IgD-negative memory B cell (primary cell): ENCODE results near the gene FMN2. TPM values are rescaled to one million over a fixed set of nuclear protein-coding genes. Genes with fewer than 3 reads are reported as not detected.

Source experiments
- H3K27ac Mint-ChIP-seq, 3 donors: one replicate each; pipeline ENCODE4 v1.8.0; 2020 to 2022; ENCODE audit warnings: mild to moderate bottlenecking in 3 of 3, mixed read lengths in 3 of 3, moderate library complexity in 1 of 3
- H3K27me3 Mint-ChIP-seq: one replicate; pipeline ENCODE4 v1.8.0; 2021; ENCODE audit warnings: mixed read lengths
- H3K36me3 Mint-ChIP-seq: one replicate; pipeline ENCODE4 v1.8.0; 2020; ENCODE audit warnings: mild to moderate bottlenecking, mixed read lengths
- H3K4me1 Mint-ChIP-seq, 3 donors: one replicate each; pipeline ENCODE4 v1.8.0; 2020 to 2022; ENCODE audit warnings: mixed read lengths in 3 of 3, mild to moderate bottlenecking in 1 of 3
- H3K4me3 Mint-ChIP-seq, 4 donors: one replicate each; pipeline ENCODE4 v1.8.0; 2020 to 2022; ENCODE audit warnings: mild to moderate bottlenecking in 4 of 4, mixed read lengths in 4 of 4, moderate library complexity in 3 of 4
- H3K9me3 Mint-ChIP-seq, 3 donors: one replicate each; pipeline ENCODE4 v1.8.0; 2020 to 2021; ENCODE audit warnings: mixed read lengths in 3 of 3, mild to moderate bottlenecking in 1 of 3
- polyA plus RNA-seq: library from polyadenylated mRNA; unstranded; fragments of 300-500 nt; fragmentation: Illumina TruSeq; gene quantifications from one replicate; pipeline ENCODE4 v1.2.3, GENCODE V29; 2021

Gene FMN2
- polyA plus RNA-seq, 1 donor from 2014 or later: not detected

GRCh38 chr1:240464099-240464498, 372.4 kb downstream of the FMN2 start:
- Mint-ChIP-seq H3K9me3 (peaks cover 0 to 5% (median 5%) of the 10 kb centered on the region in 3 donors), H3K4me3 (no peak overlapping the region), H3K27me3 (no peaks in the 10 kb centered on the region), H3K27ac (no peak overlapping the region), H3K4me1 (no peaks in the 10 kb centered on the region), H3K36me3 (no peaks in the 10 kb centered on the region)

GRCh38 chr1:240465531-240465940, 373.9 kb downstream of the FMN2 start:
- Mint-ChIP-seq H3K27ac (no peak overlapping the region), H3K4me1 (no peaks in the 10 kb centered on the region), H3K27me3 (no peaks in the 10 kb centered on the region), H3K9me3 (peaks cover 0 to 5% (median 5%) of the 10 kb centered on the region in 3 donors), H3K4me3 (no peak overlapping the region), H3K36me3 (no peaks in the 10 kb centered on the region)

- Mint-ChIP-seq H3K27me3 (no peaks in the 10 kb centered on the region), H3K9me3 (peaks cover 0 to 5% (median 5%) of the 10 kb centered on the region in 3 donors), H3K27ac (no peak overlapping the region), H3K36me3 (no peaks in the 10 kb centered on the region), H3K4me1 (no peaks in the 10 kb centered on the region), H3K4me3 (no peak overlapping the region)
Measured at GRCh38 chr1:240466509-240466908, 374.8 kb downstream of the FMN2 start.

- H3K27me3 Mint-ChIP-seq: no peaks in the 10 kb centered on the region
- H3K4me1 Mint-ChIP-seq: no peaks in the 10 kb centered on the region
- peaks cover 0 to 5% (median 5%) of the 10 kb centered on the region in 3 donors for H3K9me3 Mint-ChIP-seq
- H3K36me3 Mint-ChIP-seq: no peaks in the 10 kb centered on the region
- no peak overlapping the region for H3K4me3 Mint-ChIP-seq
- no peak overlapping the region for H3K27ac Mint-ChIP-seq
Measured at GRCh38 chr1:240467895-240468294, 376.2 kb downstream of the FMN2 start.

- Mint-ChIP-seq H3K27me3 (no peaks in the 10 kb centered on the region), H3K27ac (peak overlapping the region in 1 of 3 donors; percentile 51), H3K36me3 (no peaks in the 10 kb centered on the region), H3K9me3 (no peaks in the 10 kb centered on the region), H3K4me3 (peak overlapping the region in 1 of 4 donors; percentile 33), H3K4me1 (no peaks in the 10 kb centered on the region)
Measured at GRCh38 chr1:240468656-240469055, 377.0 kb downstream of the FMN2 start.

GRCh38 chr1:240474133-240474614, 382.5 kb downstream of the FMN2 start:
- Mint-ChIP-seq H3K36me3 (no peaks in the 10 kb centered on the region), H3K4me1 (peaks cover 0 to 1% (median 0%) of the 10 kb centered on the region in 3 donors), H3K27me3 (no peaks in the 10 kb centered on the region), H3K9me3 (peaks cover 0 to 8% (median 2%) of the 10 kb centered on the region in 3 donors), H3K27ac (no peak overlapping the region), H3K4me3 (no peak overlapping the region)

- H3K27ac Mint-ChIP-seq: no peak overlapping the region
- H3K9me3 Mint-ChIP-seq: peaks cover 0 to 8% (median 2%) of the 10 kb centered on the region in 3 donors
- no peak overlapping the region for H3K4me3 Mint-ChIP-seq
- no peaks in the 10 kb centered on the region for H3K36me3 Mint-ChIP-seq
- H3K4me1 Mint-ChIP-seq: peaks cover 0 to 1% (median 0%) of the 10 kb centered on the region in 3 donors
- H3K27me3 Mint-ChIP-seq: no peaks in the 10 kb centered on the region
Measured at GRCh38 chr1:240475832-240476231, 384.1 kb downstream of the FMN2 start.

- peaks cover 1 to 8% (median 2%) of the 10 kb centered on the region in 3 donors for H3K9me3 Mint-ChIP-seq
- no peaks in the 10 kb centered on the region for H3K36me3 Mint-ChIP-seq
- no peaks in the 10 kb centered on the region for H3K27me3 Mint-ChIP-seq
Measured at GRCh38 chr1:240478536-240478935, 386.9 kb downstream of the FMN2 start.

GRCh38 chr1:240484804-240485443, 393.2 kb downstream of the FMN2 start:
- no peak overlapping the region for H3K4me3 Mint-ChIP-seq

More at GRCh38 chr1:240478536-240478935, 386.9 kb downstream of the FMN2 start:
- Mint-ChIP-seq H3K27ac (no peak overlapping the region), H3K4me1 (peaks cover 0 to 1% (median 0%) of the 10 kb centered on the region in 3 donors), H3K4me3 (no peak overlapping the region)

GRCh38 chr1:240486611-240487010, 394.9 kb downstream of the FMN2 start:
- Mint-ChIP-seq H3K4me1 (no peaks in the 10 kb centered on the region), H3K36me3 (no peaks in the 10 kb centered on the region), H3K4me3 (no peak overlapping the region), H3K27me3 (no peaks in the 10 kb centered on the region), H3K27ac (no peak overlapping the region), H3K9me3 (peaks cover 3 to 7% (median 7%) of the 10 kb centered on the region in 3 donors)

More at GRCh38 chr1:240484804-240485443, 393.2 kb downstream of the FMN2 start:
- Mint-ChIP-seq H3K27me3 (no peaks in the 10 kb centered on the region), H3K9me3 (peaks cover 3 to 7% (median 6%) of the 10 kb centered on the region in 3 donors), H3K27ac (no peak overlapping the region), H3K36me3 (no peaks in the 10 kb centered on the region), H3K4me1 (no peaks in the 10 kb centered on the region)

- Mint-ChIP-seq H3K4me1 (no peaks in the 10 kb centered on the region), H3K36me3 (no peaks in the 10 kb centered on the region), H3K27ac (no peak overlapping the region), H3K4me3 (no peak overlapping the region), H3K27me3 (no peaks in the 10 kb centered on the region), H3K9me3 (peaks cover 3 to 10% (median 7%) of the 10 kb centered on the region in 3 donors)
Measured at GRCh38 chr1:240487493-240487892, 395.8 kb downstream of the FMN2 start.

GRCh38 chr1:240491156-240491555, 399.5 kb downstream of the FMN2 start:
- Mint-ChIP-seq H3K36me3 (no peaks in the 10 kb centered on the region), H3K27ac (no peak overlapping the region), H3K27me3 (no peaks in the 10 kb centered on the region), H3K9me3 (peaks cover 0 to 4% (median 3%) of the 10 kb centered on the region in 3 donors), H3K4me3 (no peak overlapping the region), H3K4me1 (no peaks in the 10 kb centered on the region)

- Mint-ChIP-seq H3K27ac (no peak overlapping the region), H3K36me3 (no peaks in the 10 kb centered on the region), H3K4me1 (no peaks in the 10 kb centered on the region), H3K9me3 (peaks cover 0 to 6% (median 0%) of the 10 kb centered on the region in 3 donors), H3K4me3 (no peak overlapping the region), H3K27me3 (no peaks in the 10 kb centered on the region)
Measured at GRCh38 chr1:240491796-240492195, 400.1 kb downstream of the FMN2 start.

GRCh38 chr1:240492832-240493440, 401.3 kb downstream of the FMN2 start:
- Mint-ChIP-seq H3K4me3 (no peak overlapping the region), H3K27ac (no peak overlapping the region), H3K4me1 (no peaks in the 10 kb centered on the region), H3K27me3 (no peaks in the 10 kb centered on the region), H3K9me3 (peaks cover 0 to 6% (median 0%) of the 10 kb centered on the region in 3 donors), H3K36me3 (no peaks in the 10 kb centered on the region)

GRCh38 chr1:240495601-240496000, 403.9 kb downstream of the FMN2 start:
- no peak overlapping the region for H3K27ac Mint-ChIP-seq
- no peaks in the 10 kb centered on the region for H3K27me3 Mint-ChIP-seq
- H3K4me3 Mint-ChIP-seq: no peak overlapping the region
- peaks cover 0 to 6% (median 0%) of the 10 kb centered on the region in 3 donors for H3K9me3 Mint-ChIP-seq
- H3K36me3 Mint-ChIP-seq: peaks cover 2% of the 10 kb centered on the region
- no peaks in the 10 kb centered on the region for H3K4me1 Mint-ChIP-seq
